Activated T-helper 1 cell treated with anti-CD3 and anti-CD28 coated beads, Interleukin-12 subunit alpha, Interleukin-12 subunit beta, Interleukin-2, Interleukin-4 antibody, amounts not matched to agents 30 ng/mL and 10 ng/mL and 1 ng/mL, durations not matched to agents 14 hours and 24 hours and 36 hours (primary cell): Measurements from ENCODE around the gene HSH2D. TPM values are rescaled to one million over a fixed set of nuclear protein-coding genes. Genes with fewer than 3 reads are reported as not detected.
A peak's percentile ranks its signal among the peaks of the same experiment; 100 is the strongest.

ENCODE experiments used
- DNase-seq: peaks from one replicate; pipeline ENCODE4 v3.0.0; 2021; ENCODE audit warnings: low spot score
- H3K27ac Mint-ChIP-seq: one replicate; pipeline ENCODE4 v1.8.0; 2021; ENCODE audit warnings: mild to moderate bottlenecking, mixed read lengths
- H3K27me3 Mint-ChIP-seq: one replicate; pipeline ENCODE4 v1.8.0; 2022; ENCODE audit warnings: mild to moderate bottlenecking, moderate library complexity, mixed read lengths; ENCODE audit not compliant: insufficient read depth
- H3K36me3 Mint-ChIP-seq: one replicate; pipeline ENCODE4 v1.8.0; 2021; ENCODE audit warnings: low read depth, mixed read lengths
- H3K4me1 Mint-ChIP-seq: one replicate; pipeline ENCODE4 v1.8.0; 2021; ENCODE audit warnings: low read depth, mixed read lengths
- H3K4me3 Mint-ChIP-seq: one replicate; pipeline ENCODE4 v1.8.0; 2021; ENCODE audit warnings: mild to moderate bottlenecking, moderate library complexity, mixed read lengths
- H3K9me3 Mint-ChIP-seq: one replicate; pipeline ENCODE4 v1.8.0; 2021; ENCODE audit warnings: mixed read lengths
- intact Hi-C: fragments of 100-400 bp; cut with micrococcal nuclease; formaldehyde crosslinking; loops from one replicate; pipeline ENCODE4 v1.15.1; 2024
- total RNA-seq: library from RNA; stranded (reverse); gene quantifications from 2 replicates; pipeline ENCODE4 v1.2.3, GENCODE V29; 2022

HSH2D gene
- total RNA-seq, 1 donor from 2014 or later: 35.2 TPM

GRCh38 chr19:16146112-16146511 is 2.6 kb downstream of the HSH2D start:
- intact Hi-C loops: no loop called here
- Mint-ChIP-seq H3K4me1 (peaks cover 46% of the 10 kb centered on the region), H3K27me3 (no peaks in the 10 kb centered on the region), H3K9me3 (no peaks in the 10 kb centered on the region), H3K4me3 (peak overlapping the region; percentile 98), H3K27ac (peak overlapping the region; percentile 58), H3K36me3 (peaks cover 17% of the 10 kb centered on the region)
- no peak for DNase-seq

- no peak for DNase-seq
- intact Hi-C loops: no loop called here
- Mint-ChIP-seq H3K4me3 (peak overlapping the region; percentile 11), H3K27ac (peak overlapping the region; percentile 87), H3K4me1 (peaks cover 31% of the 10 kb centered on the region), H3K27me3 (no peaks in the 10 kb centered on the region), H3K9me3 (no peaks in the 10 kb centered on the region), H3K36me3 (peaks cover 24% of the 10 kb centered on the region)
Measured at GRCh38 chr19:16148443-16149229, 5.2 kb downstream of the HSH2D start.

GRCh38 chr19:16153582-16154336 is 10.3 kb downstream of the HSH2D start:
- peaks cover 45% of the 10 kb centered on the region for H3K36me3 Mint-ChIP-seq
- no peaks in the 10 kb centered on the region for H3K27me3 Mint-ChIP-seq
- no peaks in the 10 kb centered on the region for H3K9me3 Mint-ChIP-seq
- peaks cover 25% of the 10 kb centered on the region for H3K4me1 Mint-ChIP-seq
- no peak overlapping the region for H3K27ac Mint-ChIP-seq
- intact Hi-C loops: no loop called here
- H3K4me3 Mint-ChIP-seq: no peak overlapping the region
- no peak for DNase-seq

GRCh38 chr19:16154557-16154956 is 11.1 kb downstream of the HSH2D start:
- no peak overlapping the region for H3K27ac Mint-ChIP-seq
- no peaks in the 10 kb centered on the region for H3K9me3 Mint-ChIP-seq
- intact Hi-C loops: no loop called here
- H3K36me3 Mint-ChIP-seq: peaks cover 41% of the 10 kb centered on the region
- no peak overlapping the region for H3K4me3 Mint-ChIP-seq
- no peak for DNase-seq
- H3K4me1 Mint-ChIP-seq: peaks cover 19% of the 10 kb centered on the region
- no peaks in the 10 kb centered on the region for H3K27me3 Mint-ChIP-seq

GRCh38 chr19:16155128-16155527 is 11.6 kb downstream of the HSH2D start:
- Mint-ChIP-seq H3K9me3 (no peaks in the 10 kb centered on the region), H3K27ac (peak overlapping the region; percentile 28), H3K4me1 (peaks cover 19% of the 10 kb centered on the region), H3K4me3 (no peak overlapping the region), H3K36me3 (peaks cover 41% of the 10 kb centered on the region), H3K27me3 (no peaks in the 10 kb centered on the region)
- DNase-seq: no peak
- intact Hi-C loops: no loop called here

GRCh38 chr19:16156904-16157303 is 13.4 kb downstream of the HSH2D start:
- H3K27me3 Mint-ChIP-seq: no peaks in the 10 kb centered on the region
- H3K36me3 Mint-ChIP-seq: peaks cover 39% of the 10 kb centered on the region
- no peak for DNase-seq
- H3K4me3 Mint-ChIP-seq: no peak overlapping the region
- intact Hi-C loops: no loop called here
- no peak overlapping the region for H3K27ac Mint-ChIP-seq
- H3K4me1 Mint-ChIP-seq: peaks cover 35% of the 10 kb centered on the region
- H3K9me3 Mint-ChIP-seq: no peaks in the 10 kb centered on the region

- H3K4me3 Mint-ChIP-seq: no peak overlapping the region
- H3K4me1 Mint-ChIP-seq: peaks cover 35% of the 10 kb centered on the region
- intact Hi-C loops: no loop called here
- H3K9me3 Mint-ChIP-seq: no peaks in the 10 kb centered on the region
- H3K27me3 Mint-ChIP-seq: no peaks in the 10 kb centered on the region
- no peak overlapping the region for H3K27ac Mint-ChIP-seq
- H3K36me3 Mint-ChIP-seq: peaks cover 37% of the 10 kb centered on the region
- DNase-seq: no peak
Measured at GRCh38 chr19:16157601-16158000, 14.1 kb downstream of the HSH2D start.

- peaks cover under 1% of the 10 kb centered on the region for H3K27me3 Mint-ChIP-seq
- H3K27ac Mint-ChIP-seq: no peak overlapping the region
- intact Hi-C loops: loop anchor here (1.0 to 2.0 kb wide), 2 partner anchors 16 to 81 kb away; partner anchors contain the start of gene HSH2D
Measured at GRCh38 chr19:16159655-16160054, 16.2 kb downstream of the HSH2D start.

GRCh38 chr19:16160445-16160942 is 17.0 kb downstream of the HSH2D start:
- Mint-ChIP-seq H3K36me3 (peaks cover 12% of the 10 kb centered on the region), H3K4me3 (no peak overlapping the region), H3K27me3 (peaks cover 2% of the 10 kb centered on the region), H3K27ac (peak overlapping the region; percentile 68), H3K9me3 (no peaks in the 10 kb centered on the region), H3K4me1 (peaks cover 16% of the 10 kb centered on the region)
- intact Hi-C loops: loop anchor here (1.0 to 2.0 kb wide), 2 partner anchors 17 to 82 kb away; partner anchors contain the start of gene HSH2D
- no peak for DNase-seq

More at GRCh38 chr19:16159655-16160054, 16.2 kb downstream of the HSH2D start:
- peaks cover 24% of the 10 kb centered on the region for H3K4me1 Mint-ChIP-seq
- H3K4me3 Mint-ChIP-seq: no peak overlapping the region
- peaks cover 20% of the 10 kb centered on the region for H3K36me3 Mint-ChIP-seq
- no peaks in the 10 kb centered on the region for H3K9me3 Mint-ChIP-seq
- no peak for DNase-seq

- peaks cover 8% of the 10 kb centered on the region for H3K36me3 Mint-ChIP-seq
- peak overlapping the region; percentile 68 for H3K27ac Mint-ChIP-seq
- H3K4me1 Mint-ChIP-seq: peaks cover 16% of the 10 kb centered on the region
- DNase-seq: no peak
- peak overlapping the region; percentile 4 for H3K4me3 Mint-ChIP-seq
- H3K9me3 Mint-ChIP-seq: no peaks in the 10 kb centered on the region
- intact Hi-C loops: loop anchor here (1.0 to 2.0 kb wide), 4 partner anchors 18 to 82 kb away; partner anchors contain the start of genes FAM32A and HSH2D
- H3K27me3 Mint-ChIP-seq: peaks cover 2% of the 10 kb centered on the region
Measured at GRCh38 chr19:16160943-16161560, 17.6 kb downstream of the HSH2D start.

- H3K27me3 Mint-ChIP-seq: peaks cover 2% of the 10 kb centered on the region
- no peak for DNase-seq
- H3K36me3 Mint-ChIP-seq: peaks cover 2% of the 10 kb centered on the region
- no peaks in the 10 kb centered on the region for H3K9me3 Mint-ChIP-seq
- H3K4me3 Mint-ChIP-seq: no peak overlapping the region
- H3K4me1 Mint-ChIP-seq: peaks cover 16% of the 10 kb centered on the region
- H3K27ac Mint-ChIP-seq: no peak overlapping the region
- intact Hi-C loops: loop anchor here (1.0 to 2.0 kb wide), 3 partner anchors 23 to 83 kb away; partner anchors contain the start of gene FAM32A
Measured at GRCh38 chr19:16161840-16162239, 18.4 kb downstream of the HSH2D start.

GRCh38 chr19:16164222-16164890 is 20.9 kb downstream of the HSH2D start:
- DNase-seq: no peak
- intact Hi-C loops: no loop called here
- Mint-ChIP-seq H3K9me3 (peaks cover 6% of the 10 kb centered on the region), H3K27ac (no peak overlapping the region), H3K36me3 (no peaks in the 10 kb centered on the region), H3K27me3 (peaks cover 2% of the 10 kb centered on the region), H3K4me3 (no peak overlapping the region), H3K4me1 (peaks cover 27% of the 10 kb centered on the region)
